GM19455 (cell line): ENCODE measurements around the gene MID1IP1.

ENCODE experiments used
- ATAC-seq: cut with Tn5 transposase; IDR thresholded peaks from one replicate; pipeline ENCODE4 v1.9.1; 2021; ENCODE audit not compliant: unreplicated experiment

The MID1IP1 gene

DNA sequence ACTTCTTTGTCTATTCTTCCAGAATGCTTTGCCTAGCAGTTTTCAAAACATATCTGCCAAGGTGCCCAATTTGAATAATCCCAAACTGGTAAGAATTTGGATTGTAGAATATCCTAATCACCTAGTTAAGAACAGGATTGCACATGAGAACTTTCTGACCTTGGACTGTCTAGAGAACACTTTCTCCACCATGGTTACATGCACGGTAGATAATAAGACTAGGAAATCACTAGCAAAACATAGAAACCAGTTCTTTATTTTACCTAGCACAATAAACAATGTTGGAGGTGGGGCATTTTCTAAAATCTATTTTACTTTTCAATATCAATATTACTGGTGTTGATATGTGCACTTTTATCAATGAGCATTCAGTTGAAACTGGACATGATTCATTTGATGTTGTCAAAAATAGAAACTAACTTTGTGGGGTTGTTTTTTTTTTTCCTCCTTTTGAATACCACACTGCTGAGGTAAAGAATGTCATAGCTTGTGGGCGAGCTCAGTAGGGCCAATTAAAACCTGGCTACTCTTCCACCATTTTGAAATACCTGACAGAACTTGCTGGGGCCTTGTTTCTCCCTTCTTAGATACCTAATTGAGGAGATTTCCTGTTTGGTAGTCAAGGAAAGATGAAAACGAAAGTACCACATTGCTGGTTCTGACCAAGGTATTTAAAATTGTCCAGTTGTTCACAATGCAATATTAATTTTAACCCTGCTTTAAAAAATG lies 10.4 kb downstream of the MID1IP1 start:
- ATAC-seq: no peak

DNA sequence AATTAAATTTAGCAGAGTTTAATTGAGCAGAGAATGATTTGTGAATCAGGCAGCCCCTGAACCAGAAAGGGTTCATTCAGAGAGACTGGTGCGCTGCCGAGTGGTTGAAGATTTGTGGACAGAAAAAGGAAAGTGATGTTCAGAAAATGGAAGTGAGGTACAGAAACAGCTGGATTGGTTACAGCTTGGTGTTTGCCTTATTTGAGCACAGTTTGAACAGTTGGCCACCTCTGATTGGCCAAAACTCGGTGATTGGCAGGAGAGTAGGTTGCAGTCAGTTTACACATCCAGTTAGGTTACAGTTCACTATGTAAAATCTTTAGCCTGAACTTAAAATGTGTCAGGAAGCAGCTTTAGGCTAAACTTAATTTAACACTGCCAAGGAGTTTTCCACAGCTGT lies 14.9 kb downstream of the MID1IP1 start:
- no peak for ATAC-seq

- no peak for ATAC-seq
These were observed 15.9 kb downstream of the MID1IP1 start for GRCh38 chrX:38817004-38817703.

- no peak for ATAC-seq
These were observed 17.9 kb downstream of the MID1IP1 start for GRCh38 chrX:38819163-38819562.

DNA sequence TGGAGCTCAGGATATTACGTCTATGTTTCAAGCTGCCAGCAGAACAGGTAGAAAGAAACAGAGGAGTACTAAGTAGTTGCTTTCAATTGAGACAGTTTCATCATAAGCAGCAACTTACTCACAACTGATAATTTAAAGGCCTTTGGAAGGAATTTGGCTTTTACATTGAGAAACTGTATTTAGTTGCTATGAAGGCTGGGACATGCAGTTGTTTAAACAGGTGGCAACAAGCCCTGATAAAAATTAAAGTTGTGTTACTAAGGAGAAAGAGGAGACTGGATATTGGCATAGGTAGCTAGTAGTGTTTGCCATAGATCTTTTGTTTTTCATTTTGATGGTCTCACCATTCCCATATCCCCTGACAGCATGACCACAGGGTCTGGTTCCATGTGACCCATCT lies 18.4 kb downstream of the MID1IP1 start:
- ATAC-seq: no peak

GRCh38 chrX:38820751-38821150 lies 19.5 kb downstream of the MID1IP1 start:
- no peak for ATAC-seq

GRCh38 chrX:38824176-38824575 lies 22.9 kb downstream of the MID1IP1 start:
- ATAC-seq: no peak

GRCh38 chrX:38831949-38832348 lies 30.7 kb downstream of the MID1IP1 start:
- ATAC-seq: no peak

- ATAC-seq: no peak
These were observed 36.1 kb downstream of the MID1IP1 start for GRCh38 chrX:38837389-38837788.

GRCh38 chrX:38839277-38839676 lies 38.0 kb downstream of the MID1IP1 start:
- no peak for ATAC-seq

GRCh38 chrX:38839944-38840343 lies 38.7 kb downstream of the MID1IP1 start:
- no peak for ATAC-seq

DNA sequence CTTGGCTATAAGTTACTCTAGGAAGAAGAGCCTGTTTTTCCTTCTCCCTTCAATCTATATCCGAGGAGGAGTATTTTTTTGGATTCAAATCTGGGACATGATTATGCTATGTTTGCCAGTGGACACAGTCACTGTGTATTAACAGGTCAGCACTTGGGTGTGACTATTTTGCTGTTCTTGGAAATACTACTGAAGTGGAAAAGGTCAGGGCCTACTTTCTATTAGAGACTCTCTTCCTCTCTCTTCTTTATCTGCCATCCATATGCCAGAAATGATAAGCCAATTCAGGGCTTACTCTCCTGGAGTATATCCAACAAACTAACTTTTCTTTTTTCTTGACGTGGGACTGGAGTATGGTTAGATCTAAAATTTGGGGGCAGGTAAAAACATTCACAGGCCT lies 40.5 kb downstream of the MID1IP1 start:
- no peak for ATAC-seq

DNA sequence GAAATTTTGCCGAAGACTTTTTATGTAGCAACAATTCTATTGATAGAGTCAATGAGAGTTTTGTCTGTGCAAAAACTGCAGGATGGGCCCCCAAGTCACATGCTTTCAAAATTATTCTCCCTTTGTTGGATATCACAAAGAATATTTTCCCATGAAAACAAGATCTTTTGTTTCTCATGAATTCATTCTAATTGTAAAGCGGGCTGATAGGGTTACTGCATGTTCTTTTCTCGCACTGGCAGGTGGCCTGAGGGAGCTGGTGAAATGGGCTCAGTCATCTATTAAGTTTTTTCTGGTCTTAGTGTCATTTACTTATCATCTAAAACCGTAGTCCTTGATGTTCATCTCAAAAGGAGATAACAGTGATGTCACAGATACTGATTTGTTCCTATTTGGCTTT lies 44.2 kb downstream of the MID1IP1 start:
- ATAC-seq: no peak

- no peak for ATAC-seq
These were observed 46.1 kb downstream of the MID1IP1 start for GRCh38 chrX:38847206-38847902.

GRCh38 chrX:38847903-38848230 lies 46.6 kb downstream of the MID1IP1 start:
- ATAC-seq: no peak

DNA sequence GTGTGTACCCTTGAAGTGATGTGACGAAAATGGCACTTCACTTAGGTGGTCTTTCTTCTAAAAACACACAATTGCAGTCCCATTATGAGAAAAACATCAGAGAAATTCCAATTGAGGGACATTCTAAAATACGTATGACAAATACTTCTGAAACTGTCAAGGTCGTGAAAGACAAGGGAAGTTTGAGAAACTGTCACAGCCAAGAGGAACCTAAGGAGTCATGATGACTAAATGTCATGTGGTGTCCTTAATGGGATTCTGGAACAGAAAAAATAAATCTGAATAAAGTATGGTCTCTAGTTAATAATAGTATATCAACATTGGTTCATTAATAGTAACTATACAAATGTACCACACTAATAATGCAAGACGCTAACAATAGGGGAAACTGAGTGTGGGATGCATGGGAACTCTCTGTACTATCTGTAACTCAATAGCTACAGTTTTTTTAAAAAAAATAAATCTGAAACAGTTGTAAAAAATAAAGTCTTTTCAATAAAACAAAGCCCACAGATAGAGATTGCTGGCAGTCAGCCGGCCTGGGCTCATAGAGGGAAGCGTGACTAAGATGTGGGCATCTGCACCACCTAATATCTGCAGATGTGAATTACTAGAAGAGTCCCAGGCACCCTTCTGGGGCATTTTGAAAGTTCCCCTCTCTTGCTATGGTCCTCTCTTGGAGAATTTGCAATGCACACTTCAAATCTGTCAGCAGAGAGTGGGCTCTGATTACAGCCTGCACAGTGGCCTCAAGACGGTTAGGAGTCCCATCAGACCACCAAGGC lies 47.6 kb downstream of the MID1IP1 start:
- ATAC-seq: no peak

GRCh38 chrX:38850807-38851544 lies 49.7 kb downstream of the MID1IP1 start:
- ATAC-seq: no peak

GRCh38 chrX:38854305-38854704 lies 53.0 kb downstream of the MID1IP1 start:
- no peak for ATAC-seq
